Occipital lobe (tissue), 2 donors: ENCODE data around the gene TMEM219. TPM values are rescaled to one million over a fixed set of nuclear protein-coding genes. Genes with fewer than 3 reads are reported as not detected.
"Not testable (repeated sequence)": the region's sequence is repeated elsewhere in the genome, so short reads cannot be mapped to it uniquely, and the experiment has no call there.

ENCODE experiments used
- DNase-seq: peaks from one replicate; lab custom pipeline; 2025; lab: John Stamatoyannopoulos, UW
- total RNA-seq: library from RNA; depleted of rRNA; stranded (reverse); fragments of >200 nt; gene quantifications from one replicate; pipeline ENCODE4 v1.2.3, GENCODE V29; 2014

The TMEM219 gene, protein sequence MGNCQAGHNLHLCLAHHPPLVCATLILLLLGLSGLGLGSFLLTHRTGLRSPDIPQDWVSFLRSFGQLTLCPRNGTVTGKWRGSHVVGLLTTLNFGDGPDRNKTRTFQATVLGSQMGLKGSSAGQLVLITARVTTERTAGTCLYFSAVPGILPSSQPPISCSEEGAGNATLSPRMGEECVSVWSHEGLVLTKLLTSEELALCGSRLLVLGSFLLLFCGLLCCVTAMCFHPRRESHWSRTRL
- total RNA-seq, result 22.5 TPM

DNA sequence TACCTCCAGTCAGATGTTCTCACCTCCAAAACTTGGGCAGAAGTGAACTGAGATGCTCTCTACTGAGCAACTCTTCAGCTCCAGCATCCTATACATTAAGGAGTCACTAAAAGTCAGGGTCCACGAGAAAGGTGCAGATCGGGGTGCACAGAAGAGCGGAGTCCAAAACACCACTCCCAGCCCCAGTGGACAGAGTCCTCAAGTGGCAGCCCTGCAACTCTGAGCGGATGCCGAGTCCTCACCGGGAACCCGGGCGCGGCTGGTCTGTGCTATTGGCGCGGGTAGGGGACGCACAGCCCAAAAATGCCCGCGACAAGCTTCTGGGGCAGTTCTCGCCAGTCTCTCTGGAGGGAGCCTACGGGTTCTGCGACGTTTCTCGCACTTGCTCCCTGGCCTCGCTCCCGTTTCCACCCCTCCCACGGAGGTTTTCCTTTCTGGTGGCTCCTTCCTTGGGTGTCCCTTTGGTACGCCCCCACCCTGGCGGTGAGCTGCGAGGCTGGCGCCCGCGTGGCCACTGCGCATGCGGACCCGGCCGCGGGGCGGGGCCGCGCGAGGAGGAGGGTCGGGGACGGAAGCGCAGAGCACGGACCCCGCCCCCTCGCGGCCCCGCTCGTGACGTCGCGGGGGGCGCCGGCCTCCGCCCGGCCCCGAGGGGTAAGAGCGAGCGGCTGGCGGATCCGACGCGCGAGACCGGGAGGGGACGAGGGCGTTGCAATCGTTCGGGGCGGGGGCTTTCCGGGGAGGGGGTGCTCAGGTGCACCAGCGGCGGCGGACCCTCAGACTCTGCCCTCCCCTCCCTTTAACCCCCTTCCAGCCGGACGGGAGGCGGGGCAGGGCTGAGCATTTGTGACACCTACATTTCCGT is at the start of gene TMEM219:
TMEM219 (plus strand) TSS at position 601 of the 865 bp plus-strand sequence. CDS start 1,065 bp downstream, outside the sequence.
- DNase-seq, result peak; percentile 87

DNA sequence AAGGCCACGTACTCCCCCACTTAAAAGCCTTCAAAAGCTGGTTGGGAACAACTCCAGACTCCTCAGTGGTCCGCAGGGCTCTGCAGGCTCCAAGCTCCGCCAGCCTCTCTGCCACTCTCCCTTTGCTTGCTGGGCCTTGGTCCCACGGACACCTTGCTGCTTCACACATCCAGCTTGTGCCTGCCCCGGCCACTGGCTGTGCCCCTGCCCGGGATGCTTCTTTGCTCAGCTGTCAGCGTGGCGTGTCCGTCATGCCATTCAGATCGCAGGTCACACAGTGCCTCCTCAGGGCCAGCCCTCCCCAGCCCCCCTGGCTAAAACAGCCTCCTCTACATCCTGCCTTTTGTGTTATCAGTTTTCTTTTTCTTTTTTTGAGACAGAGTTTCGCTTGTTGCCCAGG is 49.8 kb upstream of the TMEM219 start:
- no peak for DNase-seq

DNA sequence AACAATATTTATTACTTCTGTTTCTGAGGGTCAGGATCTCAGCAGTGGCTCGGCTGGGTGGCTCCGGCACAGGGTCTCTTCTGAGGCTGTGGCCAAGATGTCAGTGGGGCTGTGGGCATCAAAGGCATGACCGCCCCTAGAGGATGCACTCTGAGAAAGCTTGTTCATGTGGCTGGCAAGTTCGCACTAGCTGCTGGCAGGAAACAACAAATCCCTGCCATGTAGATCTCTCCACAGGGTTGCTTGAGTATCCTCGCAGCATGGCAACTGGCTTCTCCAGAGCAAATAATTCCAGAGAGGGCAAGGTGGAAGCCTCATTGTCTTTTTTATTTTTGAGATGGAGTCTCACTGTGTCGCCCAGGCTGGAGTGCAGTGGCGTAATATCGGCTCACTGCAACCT is 48.4 kb upstream of the TMEM219 start:
- DNase-seq, result no peak

DNA sequence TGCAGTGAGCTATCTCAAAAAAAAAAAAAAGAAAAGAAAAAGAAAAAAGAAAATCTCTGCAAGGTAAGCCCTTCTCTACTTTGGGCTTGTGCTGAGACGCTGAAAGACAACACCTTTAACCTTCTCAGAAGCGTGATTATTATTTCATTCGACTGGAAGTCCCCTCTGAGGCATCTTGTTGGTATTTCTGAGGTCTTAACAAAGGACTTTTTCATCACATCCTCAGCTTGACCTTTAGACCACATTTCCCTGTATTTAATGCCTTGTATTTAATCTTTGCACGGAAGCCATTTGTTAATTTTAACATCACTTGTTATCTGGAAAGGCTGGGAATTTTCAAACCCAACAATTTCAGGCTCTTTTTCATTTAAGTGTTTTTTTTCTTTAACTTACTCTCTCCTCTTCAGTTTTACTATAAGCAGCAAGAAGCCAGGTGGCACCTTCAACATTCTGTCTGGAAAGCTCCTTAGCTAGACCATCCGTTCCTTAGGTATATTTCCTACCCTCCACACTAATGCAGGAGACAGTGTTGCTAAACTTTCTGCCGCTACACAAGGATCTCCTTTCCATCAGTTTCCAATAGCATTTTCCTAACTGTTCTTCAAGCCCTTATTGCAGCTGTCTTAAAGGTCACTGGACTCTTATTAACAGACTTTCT is 46.2 kb upstream of the TMEM219 start:
- DNase-seq, result no peak

DNA sequence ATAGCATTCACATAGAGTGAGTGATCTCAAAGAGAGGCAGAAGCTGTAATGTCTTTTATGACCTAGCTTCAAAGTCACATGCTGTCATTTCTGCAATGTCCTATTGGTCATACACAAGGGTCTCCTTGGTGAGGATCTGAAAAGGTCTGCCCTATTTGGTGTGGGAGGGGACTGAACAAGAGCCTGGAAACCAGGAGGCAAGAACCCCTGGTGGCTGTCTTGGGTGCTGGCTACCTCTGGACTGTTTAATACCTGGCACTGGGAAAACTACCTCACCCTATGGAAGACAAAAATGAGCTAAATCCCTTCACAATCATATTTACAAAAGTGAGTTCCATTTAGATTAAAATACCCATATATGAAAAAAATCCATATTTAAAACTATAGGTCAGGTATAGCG is 44.9 kb upstream of the TMEM219 start:
- DNase-seq, result no peak

DNA sequence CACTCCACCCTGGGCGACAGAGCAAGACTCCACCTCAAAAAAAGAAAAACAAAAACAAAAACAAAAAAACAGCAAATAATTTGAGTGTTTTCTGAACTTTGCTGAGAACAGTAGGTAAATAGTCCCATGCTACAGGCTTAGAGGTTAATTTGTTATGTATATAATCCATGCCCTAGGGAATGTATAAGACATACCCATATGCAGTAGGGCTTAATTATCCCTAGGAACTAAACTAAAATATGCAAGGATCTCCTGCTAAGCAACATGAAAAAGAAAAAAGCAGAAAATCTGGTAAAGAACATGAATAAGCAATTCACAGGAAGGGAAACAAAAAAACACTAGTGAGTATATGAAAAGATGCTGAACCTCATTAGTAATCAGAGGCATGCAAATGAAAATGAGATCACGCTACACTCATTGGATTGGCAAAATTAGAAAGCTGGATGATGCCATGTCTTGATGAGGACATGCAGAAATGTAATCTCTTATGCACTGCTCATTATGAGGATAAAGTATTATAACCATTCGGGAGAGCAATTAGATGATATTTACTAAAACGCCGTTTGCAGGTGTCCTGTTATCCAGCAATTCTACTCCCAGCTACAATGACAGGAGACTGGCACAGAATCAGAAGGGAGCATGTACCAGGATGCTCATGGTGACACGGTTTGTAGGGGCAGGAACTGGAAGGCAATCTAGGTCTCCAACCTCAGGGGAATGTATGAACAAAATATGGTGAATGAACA is 41.4 kb upstream of the TMEM219 start:
- peak; percentile 26 for DNase-seq

DNA sequence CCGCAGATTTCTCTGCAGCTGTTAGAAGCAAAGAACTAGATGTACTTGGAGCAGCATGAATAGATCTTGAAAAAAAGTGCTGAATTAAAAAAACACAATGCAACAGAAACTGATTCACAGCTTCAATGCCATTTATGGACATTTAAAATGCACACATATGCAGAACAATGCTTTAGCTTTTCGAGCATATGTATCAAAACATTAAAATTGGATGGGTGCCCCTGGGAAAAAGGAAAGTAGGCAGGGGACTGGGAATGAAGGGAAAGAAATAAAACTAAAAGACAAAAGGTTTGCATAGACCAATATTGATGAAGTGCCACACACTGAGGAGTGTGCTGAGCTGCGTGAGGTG is 40.9 kb upstream of the TMEM219 start:
- no peak for DNase-seq

DNA sequence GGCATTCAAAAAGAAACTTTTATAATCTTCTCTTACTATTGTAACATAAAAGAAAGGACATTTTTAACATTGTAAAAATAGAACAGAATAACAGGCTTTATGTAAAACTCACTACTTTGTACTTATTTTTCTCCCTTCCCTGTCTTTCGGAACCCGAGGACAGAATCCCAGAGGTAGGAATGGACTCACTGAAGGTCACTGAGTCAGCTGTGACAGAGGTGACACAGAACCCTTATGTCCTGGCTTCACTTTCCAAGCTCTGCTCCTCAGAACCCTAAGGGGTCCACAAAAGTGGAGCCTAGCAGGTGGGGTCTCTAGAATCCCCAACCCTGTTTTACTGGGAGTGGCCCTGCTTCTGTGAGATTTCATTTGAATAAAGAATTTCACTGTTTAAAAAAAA is 39.6 kb upstream of the TMEM219 start:
- DNase-seq, result no peak

DNA sequence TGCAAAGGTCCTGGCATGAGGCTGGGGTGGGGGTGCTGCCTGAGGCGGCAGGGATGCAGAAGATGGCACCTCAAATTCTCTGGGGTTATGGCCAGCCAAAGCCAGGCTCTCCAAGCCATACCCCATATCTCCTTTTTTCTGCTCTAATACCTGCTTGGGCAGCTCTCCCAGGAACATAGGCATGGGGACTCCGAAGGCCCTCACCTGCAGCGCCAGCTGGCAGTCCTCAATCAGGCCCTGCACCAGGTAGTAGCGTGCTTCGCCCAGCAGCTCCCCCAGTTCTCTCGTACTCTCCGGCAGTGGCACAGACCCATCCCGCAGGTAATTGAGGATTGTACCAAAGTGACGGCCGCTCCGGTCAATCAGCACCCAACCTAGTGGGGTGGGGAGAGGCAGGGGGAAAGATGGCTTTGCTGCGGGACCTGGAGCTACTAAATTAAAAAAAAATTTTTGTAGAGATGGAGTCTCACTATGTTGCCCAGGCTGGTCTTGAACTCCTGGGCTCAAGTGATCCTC is 38.8 kb upstream of the TMEM219 start:
- DNase-seq, result no peak

DNA sequence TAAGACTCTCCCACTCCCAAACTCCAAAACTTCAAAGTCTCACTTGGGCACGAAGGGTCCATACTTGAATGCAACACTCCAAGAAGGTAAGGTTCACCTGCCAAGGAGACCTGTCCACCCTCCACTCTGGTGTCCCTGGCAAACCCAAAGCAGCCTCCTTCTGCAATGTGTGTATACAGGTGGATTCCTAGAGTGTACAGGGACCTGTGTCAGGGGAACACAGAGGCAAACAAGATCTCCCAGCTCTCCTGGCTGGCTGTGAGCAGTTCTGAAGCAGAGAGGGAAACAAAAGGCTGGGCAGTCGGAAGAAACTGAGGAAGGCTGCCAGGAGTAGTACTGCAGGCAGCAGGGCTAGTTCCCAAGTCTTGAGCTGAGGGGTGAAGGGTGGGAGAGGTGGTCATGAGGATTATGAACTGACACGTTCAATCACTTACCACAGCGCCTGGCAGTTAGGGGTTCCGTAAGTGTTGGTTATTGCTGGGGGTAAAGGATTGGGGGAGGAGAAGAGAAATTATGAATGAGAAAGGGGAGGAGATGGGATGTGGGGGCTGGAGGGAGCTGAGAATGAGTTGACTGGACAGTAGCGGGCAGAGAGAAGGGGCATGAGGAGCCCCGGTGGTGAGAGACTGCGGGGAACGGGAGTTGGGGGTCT is 36.6 kb upstream of the TMEM219 start:
- DNase-seq, result no peak

DNA sequence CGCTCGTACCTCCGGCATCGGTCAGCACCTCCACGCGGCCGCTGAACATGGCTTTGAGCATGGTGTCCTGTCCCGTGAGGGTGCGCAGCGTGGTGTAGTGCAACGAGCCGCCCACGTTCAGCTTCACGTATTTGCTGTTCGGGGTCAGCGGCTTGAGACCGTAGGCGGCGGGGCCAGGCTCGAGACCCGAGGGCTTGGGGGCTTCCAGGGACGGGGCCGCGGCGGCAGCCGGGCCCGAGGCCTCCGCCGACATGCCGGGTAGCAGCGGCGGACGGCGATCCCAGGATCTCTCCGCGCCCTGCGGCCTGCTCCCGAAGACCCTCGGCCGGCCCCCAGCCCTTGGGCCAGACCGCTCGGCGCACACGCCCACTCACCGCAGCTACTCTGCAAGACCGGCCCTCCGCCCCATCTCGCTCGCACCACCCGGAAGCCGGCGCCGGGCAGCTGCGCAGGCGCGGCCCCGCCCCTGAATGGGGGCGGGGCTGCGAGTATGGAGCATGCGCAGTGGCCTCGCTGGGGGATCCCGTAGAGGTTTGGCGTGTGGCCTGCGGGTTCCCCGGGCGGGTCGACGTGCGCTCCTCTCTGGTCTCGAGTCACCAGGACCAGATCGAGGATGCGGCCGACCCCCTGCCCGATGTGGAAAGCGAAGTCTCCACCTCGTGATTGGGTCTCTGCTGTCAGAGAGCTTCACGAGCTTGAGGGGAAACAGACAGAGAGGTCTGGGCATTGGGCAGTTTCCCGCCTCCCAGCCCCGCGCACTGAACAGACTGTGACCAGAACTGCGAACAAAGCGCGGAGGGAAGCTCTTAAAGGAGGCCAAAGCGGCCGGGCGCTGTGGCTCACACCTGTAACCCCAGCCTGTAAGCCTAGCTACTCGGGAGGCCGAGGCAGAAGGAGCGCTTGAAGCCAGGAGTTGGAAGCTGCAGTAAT is 35.8 kb upstream of the TMEM219 start, which contains the start of gene KCTD13:
KCTD13 (minus strand) TSS at position 446 of the 930 bp plus-strand sequence; CDS start at position 253, 193 bp downstream.
- DNase-seq, result peak; percentile 85

DNA sequence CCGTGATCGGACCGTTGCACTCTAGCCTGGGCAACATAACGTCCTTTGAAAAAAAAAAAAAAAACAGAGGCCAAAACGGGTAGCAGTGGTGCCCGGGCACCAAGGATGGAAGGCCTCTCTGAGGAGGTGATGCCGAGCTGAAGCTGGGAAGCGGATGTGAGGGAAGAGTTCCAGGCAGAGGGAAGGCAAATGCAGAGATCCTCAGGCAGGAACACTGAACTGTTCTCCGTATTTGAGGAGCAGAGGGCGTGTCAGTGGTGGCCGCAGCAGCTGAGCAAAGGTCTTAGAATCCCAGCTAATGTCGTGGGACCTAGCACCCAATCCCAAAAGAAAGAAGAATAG is 35.2 kb upstream of the TMEM219 start:
- no peak for DNase-seq

DNA sequence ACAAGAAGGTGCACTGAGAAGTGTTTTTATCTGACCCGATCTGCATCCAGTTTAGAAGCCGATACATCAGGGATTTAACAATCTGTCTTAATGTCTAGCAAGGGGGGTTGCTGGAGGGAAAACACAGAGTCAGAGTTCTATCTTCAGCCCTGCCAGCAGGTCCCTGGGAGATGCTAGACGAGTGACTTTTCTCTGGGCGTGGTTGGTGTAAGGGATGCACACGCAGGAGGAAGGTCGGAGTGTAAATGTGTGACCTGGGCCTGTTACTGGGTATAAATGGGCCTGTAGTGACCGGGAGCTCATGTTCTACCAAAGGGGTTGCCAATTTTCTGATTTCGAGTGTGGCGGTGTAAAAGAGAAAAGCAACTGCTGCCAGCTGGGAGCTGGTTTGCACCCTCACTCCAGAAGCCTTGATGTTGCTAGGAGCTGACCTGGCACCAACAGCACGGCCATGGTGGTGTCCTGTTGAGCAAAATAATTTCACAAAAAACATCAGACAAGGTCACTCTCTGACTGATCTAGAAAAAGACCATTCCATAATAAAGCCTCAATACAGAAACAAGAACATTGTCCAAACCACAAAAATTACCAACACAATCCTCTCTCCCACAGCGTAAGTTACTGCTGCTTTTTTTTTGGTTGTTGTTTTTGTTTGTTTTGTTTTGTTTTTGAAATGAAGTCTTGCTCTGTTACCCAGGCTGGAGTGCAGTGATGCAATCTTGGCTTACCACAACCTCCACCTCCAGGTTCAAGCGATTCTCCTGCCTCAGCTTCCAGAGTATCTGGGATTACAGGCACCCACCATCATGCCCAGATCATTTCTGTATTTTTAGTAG is 34.6 kb upstream of the TMEM219 start:
- no peak for DNase-seq

DNA sequence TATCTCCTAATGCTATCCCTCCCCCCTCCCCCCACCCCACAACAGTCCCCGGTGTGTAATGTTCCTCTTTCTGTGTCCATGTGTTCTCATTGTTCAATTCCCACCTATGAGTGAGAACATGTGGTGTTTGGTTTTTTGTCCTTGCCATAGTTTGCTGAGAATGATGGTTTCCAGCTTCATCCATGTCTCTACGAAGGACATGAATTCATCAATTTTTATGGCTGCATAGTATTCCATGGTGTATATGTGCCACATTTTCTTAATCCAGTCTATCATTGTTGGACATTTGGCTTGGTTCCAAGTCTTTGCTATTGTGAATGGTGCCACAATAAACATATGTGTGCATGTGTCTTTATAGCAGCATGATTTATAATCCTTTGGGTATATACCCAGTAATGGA is 30.1 kb upstream of the TMEM219 start:
- not testable (repeated sequence) for DNase-seq

DNA sequence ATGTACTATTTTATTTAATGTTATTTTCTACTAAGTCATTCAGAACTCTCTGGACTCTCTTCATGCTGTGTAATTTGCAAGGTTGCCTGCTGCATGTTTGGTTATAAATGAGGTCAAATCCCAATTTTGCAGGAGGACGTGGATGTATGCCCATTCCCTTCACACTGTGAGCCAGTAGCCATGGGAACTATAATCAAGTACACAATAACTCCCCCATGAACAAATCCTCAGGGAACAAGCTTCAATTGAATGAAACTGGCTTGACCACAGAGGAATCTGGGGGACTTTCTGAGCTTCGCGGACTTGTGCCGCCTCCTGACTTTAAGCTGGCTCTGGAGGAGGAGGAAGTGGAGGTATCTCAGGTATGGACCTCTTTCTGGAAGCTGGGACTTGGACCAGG is 21.2 kb upstream of the TMEM219 start:
- DNase-seq, result no peak

DNA sequence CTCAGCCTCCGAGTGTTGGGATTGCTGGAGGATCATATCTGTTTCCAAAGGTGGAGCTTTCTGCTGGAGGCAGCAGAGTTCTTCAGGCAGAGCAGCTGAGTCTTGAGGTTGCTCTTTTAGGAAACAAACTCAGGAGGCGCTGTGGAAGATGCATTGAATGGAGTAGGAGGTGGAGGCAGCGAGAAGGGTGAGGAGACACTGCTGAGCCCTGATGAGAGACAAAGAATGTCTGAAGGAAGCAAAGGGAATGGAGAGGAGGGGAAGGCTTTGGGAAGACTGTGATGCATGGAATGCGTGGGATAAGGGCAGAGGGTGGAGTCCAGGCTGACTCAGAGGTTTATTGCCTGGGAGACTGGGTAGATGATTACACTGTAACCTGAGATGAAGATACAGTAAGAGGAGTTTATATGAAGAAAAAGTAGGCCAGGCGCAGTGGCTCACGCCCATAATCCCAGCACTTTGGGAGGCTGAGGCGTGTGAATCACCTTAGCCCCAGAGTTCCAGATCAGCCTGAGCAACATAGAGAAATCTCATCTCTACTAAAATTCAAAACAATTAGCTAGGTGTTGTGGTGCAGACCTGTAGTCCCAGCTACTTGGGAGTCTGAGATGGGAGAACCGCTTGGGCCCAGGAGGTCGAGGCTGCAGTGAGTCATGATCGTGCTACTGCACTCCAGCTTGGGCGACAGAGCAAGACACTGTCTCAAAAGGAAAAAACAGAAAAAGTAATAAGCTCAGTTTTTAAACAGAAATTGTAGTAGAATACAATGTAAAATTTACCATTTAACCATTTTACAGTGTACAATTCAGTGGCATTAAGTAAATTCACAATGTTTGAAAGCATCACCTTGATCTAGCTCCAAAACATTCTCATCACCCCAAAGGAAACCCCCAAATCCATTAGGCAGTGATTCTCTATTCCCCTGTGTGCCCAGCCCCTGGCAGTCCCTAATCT is 17.8 kb upstream of the TMEM219 start:
- DNase-seq, result no peak

DNA sequence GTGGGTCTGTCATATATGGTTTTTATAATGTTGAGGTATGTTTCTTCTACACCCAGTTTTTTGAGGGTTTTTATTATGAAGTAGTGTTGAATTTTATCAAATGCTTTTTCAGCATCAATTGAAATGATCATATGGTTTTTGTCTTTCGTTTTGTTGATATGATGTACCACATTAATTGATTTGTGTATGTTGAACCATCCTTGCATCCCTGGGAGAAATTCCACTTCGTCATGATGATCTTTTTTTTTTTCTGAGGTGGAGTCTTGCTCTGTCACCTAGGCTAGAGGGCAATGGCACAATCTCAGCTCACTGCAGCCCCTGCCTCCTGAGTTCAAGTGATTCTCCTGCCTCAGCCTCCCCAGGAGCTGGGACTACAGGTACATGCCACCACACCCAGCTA is 14.0 kb upstream of the TMEM219 start:
- no peak for DNase-seq
